Stimulated activated CD4-positive, alpha-beta T cell treated with anti-CD3 and anti-CD28 coated beads, Interleukin-2, amount 100 ng/mL, for 4 hours (primary cell): ENCODE measurements around the gene ETS2.
"Not testable (repeated sequence)": the region's sequence is repeated elsewhere in the genome, so short reads cannot be mapped to it uniquely, and the experiment has no call there.

Experiments
- DNase-seq: peaks from one replicate; pipeline ENCODE4 v3.0.0-alpha.2; 2020; ENCODE audit warnings: low read depth

Gene ETS2

GRCh38 chr21:38818325-38818723 is 12.6 kb downstream of the ETS2 start:
- DNase-seq, result no peak

- no peak for DNase-seq
Observed at GRCh38 chr21:38819051-38819718, 13.5 kb downstream of the ETS2 start.

- no peak for DNase-seq
Observed at GRCh38 chr21:38819719-38820159, 14.0 kb downstream of the ETS2 start.

GRCh38 chr21:38820471-38821239 is 14.9 kb downstream of the ETS2 start:
- no peak for DNase-seq

- no peak for DNase-seq
Observed at GRCh38 chr21:38821248-38821647, 15.5 kb downstream of the ETS2 start.

- no peak for DNase-seq
Observed at GRCh38 chr21:38821959-38822682, 16.4 kb downstream of the ETS2 start.

GRCh38 chr21:38822778-38823238 is 17.1 kb downstream of the ETS2 start:
- no peak for DNase-seq

GRCh38 chr21:38823737-38824123 is 18.0 kb downstream of the ETS2 start:
- no peak for DNase-seq

- DNase-seq, result no peak
Observed at GRCh38 chr21:38824124-38824822, 18.5 kb downstream of the ETS2 start.

- no peak for DNase-seq
Observed at GRCh38 chr21:38825269-38825668, 19.5 kb downstream of the ETS2 start.

- no peak for DNase-seq
Observed at GRCh38 chr21:38825921-38826320, 20.2 kb downstream of the ETS2 start.

GRCh38 chr21:38828111-38828510 is 22.4 kb downstream of the ETS2 start:
- DNase-seq, result not testable (repeated sequence)

GRCh38 chr21:38830671-38831525 is 25.2 kb downstream of the ETS2 start:
- no peak for DNase-seq

GRCh38 chr21:38831526-38832467 is 26.1 kb downstream of the ETS2 start:
- DNase-seq, result peak; percentile 16

- DNase-seq, result no peak
Observed at GRCh38 chr21:38832664-38833063, 26.9 kb downstream of the ETS2 start.

GRCh38 chr21:38833117-38833516 is 27.4 kb downstream of the ETS2 start:
- no peak for DNase-seq

- DNase-seq, result no peak
Observed at GRCh38 chr21:38834725-38835124, 29.0 kb downstream of the ETS2 start.

GRCh38 chr21:38837806-38838461 is 32.2 kb downstream of the ETS2 start:
- no peak for DNase-seq

GRCh38 chr21:38838598-38839327 is 33.0 kb downstream of the ETS2 start:
- no peak for DNase-seq
